ENCODE data around the gene COL15A1. TPM values are rescaled to one million over a fixed set of nuclear protein-coding genes. Genes with fewer than 3 reads are reported as not detected.

Gene COL15A1
- total and polyA plus RNA-seq, 8 donors = 10.7 to 173 (median 27.8) TPM

DNA sequence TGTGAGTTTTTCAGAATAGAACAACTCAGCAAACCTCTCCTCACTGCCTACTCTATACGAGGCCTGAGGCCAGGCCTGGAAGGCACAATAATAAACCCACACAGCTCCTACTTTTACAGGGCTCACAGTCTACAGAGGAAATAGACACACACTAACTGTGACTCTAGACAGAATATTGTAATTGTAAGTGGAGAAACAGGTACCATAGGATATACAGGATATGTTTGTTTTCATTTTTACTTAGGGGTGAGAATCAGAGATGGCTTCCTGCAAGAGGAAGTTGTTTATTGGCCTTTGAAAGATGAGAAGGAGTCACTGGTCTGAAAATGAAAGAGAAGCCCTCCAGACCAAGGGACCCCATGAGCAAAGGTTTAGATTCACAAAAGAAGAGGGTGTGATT is 125.4 kb downstream of the COL15A1 start:
- TF ChIP-seq, protein P1, sequence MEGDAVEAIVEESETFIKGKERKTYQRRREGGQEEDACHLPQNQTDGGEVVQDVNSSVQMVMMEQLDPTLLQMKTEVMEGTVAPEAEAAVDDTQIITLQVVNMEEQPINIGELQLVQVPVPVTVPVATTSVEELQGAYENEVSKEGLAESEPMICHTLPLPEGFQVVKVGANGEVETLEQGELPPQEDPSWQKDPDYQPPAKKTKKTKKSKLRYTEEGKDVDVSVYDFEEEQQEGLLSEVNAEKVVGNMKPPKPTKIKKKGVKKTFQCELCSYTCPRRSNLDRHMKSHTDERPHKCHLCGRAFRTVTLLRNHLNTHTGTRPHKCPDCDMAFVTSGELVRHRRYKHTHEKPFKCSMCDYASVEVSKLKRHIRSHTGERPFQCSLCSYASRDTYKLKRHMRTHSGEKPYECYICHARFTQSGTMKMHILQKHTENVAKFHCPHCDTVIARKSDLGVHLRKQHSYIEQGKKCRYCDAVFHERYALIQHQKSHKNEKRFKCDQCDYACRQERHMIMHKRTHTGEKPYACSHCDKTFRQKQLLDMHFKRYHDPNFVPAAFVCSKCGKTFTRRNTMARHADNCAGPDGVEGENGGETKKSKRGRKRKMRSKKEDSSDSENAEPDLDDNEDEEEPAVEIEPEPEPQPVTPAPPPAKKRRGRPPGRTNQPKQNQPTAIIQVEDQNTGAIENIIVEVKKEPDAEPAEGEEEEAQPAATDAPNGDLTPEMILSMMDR (IDR thresholded peaks at IDR 0.05) = no peak
- peaks cover 3 to 49% (median 16%) of the 10 kb centered on the region in 4 donors for H3K36me3 ChIP-seq
- H3K27me3 ChIP-seq = no peaks in the 10 kb centered on the region
- WGBS, 5 donors = 68 to 86% (median 80%) methylated on average over 1 of the region's 1 CpG
- no peak overlapping the region for H3K27ac ChIP-seq
- intact Hi-C loops (cut with DNase I; ENCODE audit: low total_unique reads) = no loop called here
- H3K4me3 ChIP-seq = no peak overlapping the region
- DNase-seq = no peak
- no peaks in the 10 kb centered on the region for H3K9me3 ChIP-seq
- no peaks in the 10 kb centered on the region for H3K4me1 ChIP-seq

DNA sequence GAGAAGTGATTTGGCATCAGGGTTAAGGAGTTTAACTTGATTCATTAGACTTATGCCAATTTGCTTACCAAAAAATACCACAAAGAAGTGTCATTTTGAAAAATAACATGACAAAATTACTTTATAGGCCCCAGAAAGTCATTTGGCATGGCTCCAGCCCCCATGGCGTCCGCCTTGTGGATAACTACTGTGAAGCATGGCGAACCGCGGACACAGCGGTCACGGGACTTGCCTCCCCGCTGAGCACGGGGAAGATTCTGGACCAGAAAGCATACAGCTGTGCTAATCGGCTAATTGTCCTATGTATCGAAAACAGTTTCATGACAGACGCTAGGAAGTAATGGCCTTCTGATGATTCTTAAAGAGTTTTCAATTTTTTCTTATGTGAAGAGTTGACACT is 125.8 kb downstream of the COL15A1 start:
- DNase-seq = no peak
- Histone ChIP-seq H3K27me3 (no peaks in the 10 kb centered on the region), H3K27ac (no peak overlapping the region), H3K4me3 (no peak overlapping the region), H3K36me3 (peaks cover 3 to 44% (median 14%) of the 10 kb centered on the region in 4 donors), H3K4me1 (no peaks in the 10 kb centered on the region), H3K9me3 (no peaks in the 10 kb centered on the region)
- TF ChIP-seq, protein P1 (IDR thresholded peaks at IDR 0.05) = no peak
- TF ChIP-seq POLR2A (IDR thresholded peaks at IDR 0.05) = no peak
- no peak for TF ChIP-seq EP300 (IDR thresholded peaks at IDR 0.05)
- no peak for TF ChIP-seq POLR2AphosphoS5 (IDR thresholded peaks at IDR 0.05)
- 93 to 96% (median 96%) methylated on average over 12 of the region's 12 CpGs for WGBS, 5 donors
- intact Hi-C loops (cut with DNase I; ENCODE audit: low total_unique reads) = no loop called here

DNA sequence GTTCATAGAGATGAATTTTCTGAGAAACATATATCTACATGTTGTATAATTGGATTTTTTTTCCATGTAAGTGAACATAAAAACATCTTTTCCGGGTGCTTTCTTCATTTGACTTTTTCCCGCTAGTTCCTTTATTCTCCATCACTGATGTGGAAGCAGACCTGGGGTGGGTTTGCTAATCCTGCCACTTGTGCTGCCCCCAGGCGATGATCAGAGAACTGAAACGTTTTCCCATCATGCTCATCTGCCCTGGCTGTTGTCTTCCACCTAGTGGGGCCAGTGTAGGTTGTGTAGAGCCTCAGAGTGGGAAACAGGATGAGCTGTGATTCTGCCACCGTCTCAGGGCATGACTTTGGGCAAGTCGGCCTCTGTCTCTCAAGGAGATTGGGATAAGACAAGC is 127.0 kb downstream of the COL15A1 start:
- no peaks in the 10 kb centered on the region for H3K9me3 ChIP-seq
- TF ChIP-seq POLR2AphosphoS5 (IDR thresholded peaks at IDR 0.05) (no peak), POLR2A (IDR thresholded peaks at IDR 0.05) (no peak), EP300 (IDR thresholded peaks at IDR 0.05) (no peak)
- TF ChIP-seq, protein P1 (IDR thresholded peaks at IDR 0.05) = no peak
- H3K36me3 ChIP-seq = peaks cover 3 to 35% (median 11%) of the 10 kb centered on the region in 4 donors
- H3K4me1 ChIP-seq = no peaks in the 10 kb centered on the region
- 73 to 85% (median 82%) methylated on average over 6 of the region's 6 CpGs for WGBS, 5 donors
- no peaks in the 10 kb centered on the region for H3K27me3 ChIP-seq
- H3K27ac ChIP-seq = peak overlapping the region in 2 of 5 donors; percentile 7 to 26
- DNase-seq = no peak
- intact Hi-C loops (cut with DNase I; ENCODE audit: low total_unique reads) = no loop called here
- H3K4me3 ChIP-seq = no peak overlapping the region

DNA sequence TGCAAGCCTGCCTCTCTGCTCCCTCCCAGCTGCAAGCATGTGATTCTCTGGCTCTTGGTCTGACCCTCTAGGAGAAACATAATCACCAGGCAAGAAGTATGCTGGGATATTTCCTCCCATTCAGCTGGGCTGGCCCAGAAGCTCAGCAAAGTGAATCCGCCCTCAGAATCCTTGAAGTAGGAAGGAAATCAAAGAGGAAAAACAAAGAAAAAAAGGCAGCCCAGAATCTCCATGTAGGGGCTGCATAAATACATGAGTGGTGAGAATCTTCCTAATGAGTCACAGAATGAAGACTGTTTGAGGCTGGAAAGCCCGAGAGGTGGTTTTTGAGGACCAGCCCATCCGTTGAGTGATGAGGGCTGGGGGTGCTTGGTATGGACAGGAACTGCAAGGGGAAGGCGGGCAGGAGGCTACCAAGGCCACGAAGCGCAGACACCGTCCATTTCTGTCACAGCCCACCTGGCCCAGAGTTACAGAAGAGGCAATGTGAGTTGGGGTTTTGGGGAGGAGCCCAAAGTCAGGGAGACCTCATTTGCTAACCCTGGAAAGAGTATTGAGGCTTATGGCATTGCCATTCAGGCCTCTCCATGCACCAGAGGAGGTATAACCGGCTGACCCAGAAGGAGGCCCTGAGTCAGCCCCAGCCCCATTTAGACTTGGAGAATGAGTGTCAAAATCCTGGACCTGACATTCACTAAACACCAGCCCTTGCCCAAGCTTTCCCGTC is 127.8 kb downstream of the COL15A1 start:
- Histone ChIP-seq H3K27me3 (no peaks in the 10 kb centered on the region), H3K4me3 (no peak overlapping the region), H3K27ac (peak overlapping the region in 3 of 5 donors; percentile 7 to 26 (median 10)), H3K4me1 (peaks cover 0 to 3% (median under 1%) of the 10 kb centered on the region in 4 donors), H3K9me3 (no peaks in the 10 kb centered on the region), H3K36me3 (peaks cover 3 to 35% (median 11%) of the 10 kb centered on the region in 4 donors)
- intact Hi-C loops (cut with DNase I; ENCODE audit: low total_unique reads) = no loop called here
- TF ChIP-seq EP300 (IDR thresholded peaks at IDR 0.05) = no peak
- TF ChIP-seq POLR2AphosphoS5 (IDR thresholded peaks at IDR 0.05) = no peak
- TF ChIP-seq POLR2A (IDR thresholded peaks at IDR 0.05) = no peak
- TF ChIP-seq, protein P1 (IDR thresholded peaks at IDR 0.05) = no peak
- DNase-seq = no peak
- 77 to 93% (median 84%) methylated on average over 9 of the region's 9 CpGs for WGBS, 5 donors

Data from stomach (tissue), 9 donors.